ENCODE measurements around the gene PHF2.

The PHF2 gene

GRCh38 chr9:93712896-93713295, 136.5 kb downstream of the PHF2 start:
- no peaks in the 10 kb centered on the region for H3K27me3 ChIP-seq (replicated peaks; ENCODE audit: control insufficient read depth, insufficient read depth, low read length)
- no peaks in the 10 kb centered on the region for H3K36me3 ChIP-seq (ENCODE audit: control insufficient read depth, insufficient read depth, low read length)
- no peak overlapping the region for H3K4me3 ChIP-seq (replicated peaks; ENCODE audit: low read depth, low read length)
- TF ChIP-seq, protein P1, sequence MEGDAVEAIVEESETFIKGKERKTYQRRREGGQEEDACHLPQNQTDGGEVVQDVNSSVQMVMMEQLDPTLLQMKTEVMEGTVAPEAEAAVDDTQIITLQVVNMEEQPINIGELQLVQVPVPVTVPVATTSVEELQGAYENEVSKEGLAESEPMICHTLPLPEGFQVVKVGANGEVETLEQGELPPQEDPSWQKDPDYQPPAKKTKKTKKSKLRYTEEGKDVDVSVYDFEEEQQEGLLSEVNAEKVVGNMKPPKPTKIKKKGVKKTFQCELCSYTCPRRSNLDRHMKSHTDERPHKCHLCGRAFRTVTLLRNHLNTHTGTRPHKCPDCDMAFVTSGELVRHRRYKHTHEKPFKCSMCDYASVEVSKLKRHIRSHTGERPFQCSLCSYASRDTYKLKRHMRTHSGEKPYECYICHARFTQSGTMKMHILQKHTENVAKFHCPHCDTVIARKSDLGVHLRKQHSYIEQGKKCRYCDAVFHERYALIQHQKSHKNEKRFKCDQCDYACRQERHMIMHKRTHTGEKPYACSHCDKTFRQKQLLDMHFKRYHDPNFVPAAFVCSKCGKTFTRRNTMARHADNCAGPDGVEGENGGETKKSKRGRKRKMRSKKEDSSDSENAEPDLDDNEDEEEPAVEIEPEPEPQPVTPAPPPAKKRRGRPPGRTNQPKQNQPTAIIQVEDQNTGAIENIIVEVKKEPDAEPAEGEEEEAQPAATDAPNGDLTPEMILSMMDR (IDR thresholded peaks at IDR 0.05; ENCODE audit: insufficient read depth, low read length, poor library complexity, severe bottlenecking): no peak
- DNase-seq (ENCODE audit: extremely low read depth, insufficient read length): no peak

GRCh38 chr9:93713716-93714115, 137.3 kb downstream of the PHF2 start:
- H3K27me3 ChIP-seq (replicated peaks; ENCODE audit: control insufficient read depth, insufficient read depth, low read length): no peaks in the 10 kb centered on the region
- no peak overlapping the region for H3K4me3 ChIP-seq (replicated peaks; ENCODE audit: low read depth, low read length)
- DNase-seq (ENCODE audit: extremely low read depth, insufficient read length): no peak
- no peaks in the 10 kb centered on the region for H3K36me3 ChIP-seq (ENCODE audit: control insufficient read depth, insufficient read depth, low read length)
- TF ChIP-seq, protein P1 (IDR thresholded peaks at IDR 0.05; ENCODE audit: insufficient read depth, low read length, poor library complexity, severe bottlenecking): no peak

GRCh38 chr9:93721417-93721965, 145.1 kb downstream of the PHF2 start:
- no peaks in the 10 kb centered on the region; the same call in 1 of the 2 replicates for H3K27me3 ChIP-seq (replicated peaks; ENCODE audit: control insufficient read depth, insufficient read depth, low read length)
- no peak overlapping the region for H3K4me3 ChIP-seq (replicated peaks; ENCODE audit: low read depth, low read length)
- no peak for DNase-seq (ENCODE audit: extremely low read depth, insufficient read length)
- TF ChIP-seq, protein P1 (IDR thresholded peaks at IDR 0.05; ENCODE audit: insufficient read depth, low read length, poor library complexity, severe bottlenecking): no peak
- no peaks in the 10 kb centered on the region for H3K36me3 ChIP-seq (ENCODE audit: control insufficient read depth, insufficient read depth, low read length)

DNA sequence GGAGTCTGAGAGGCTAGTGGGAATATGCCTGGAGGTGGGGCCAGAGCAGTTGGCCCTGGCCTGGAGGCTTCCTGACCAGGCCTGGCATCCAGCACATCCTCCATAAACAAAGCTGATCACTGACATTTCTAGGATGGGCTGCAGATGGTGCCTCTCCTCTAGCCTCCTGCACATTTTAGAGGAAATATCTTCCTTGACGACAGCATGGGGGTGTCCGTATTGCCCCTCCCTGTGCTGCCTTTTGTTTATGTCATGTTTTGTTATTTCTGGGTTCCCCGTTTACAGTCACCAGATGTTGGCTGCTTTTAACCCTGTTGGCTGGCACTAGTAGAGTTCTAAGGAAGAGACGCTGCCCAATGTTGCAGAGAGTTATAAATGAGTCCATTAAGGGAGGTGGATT, 148.5 kb downstream of the PHF2 start:
- TF ChIP-seq, protein P1 (IDR thresholded peaks at IDR 0.05; ENCODE audit: insufficient read depth, low read length, poor library complexity, severe bottlenecking): no peak

DNA sequence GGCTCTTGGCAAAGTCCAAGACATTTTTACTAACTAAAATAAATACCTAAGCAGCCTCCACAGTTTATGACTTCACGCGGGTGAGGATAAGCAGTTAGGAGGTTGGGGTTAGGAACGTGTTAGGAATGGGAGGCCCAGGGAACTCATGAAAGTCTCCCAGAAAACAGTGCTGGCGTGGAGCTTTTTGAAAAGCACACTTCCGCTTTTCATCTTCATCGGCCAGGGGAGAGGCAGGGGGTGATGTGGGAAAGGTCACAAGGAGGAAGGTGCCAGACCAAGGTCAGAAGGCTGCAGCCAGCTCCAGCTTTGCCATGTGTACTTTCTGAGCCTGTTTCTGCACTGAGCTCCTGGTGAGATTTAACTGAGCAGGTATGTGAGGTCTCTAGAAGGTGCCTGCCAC, 149.0 kb downstream of the PHF2 start:
- DNase-seq (ENCODE audit: extremely low read depth, insufficient read length): no peak
- H3K36me3 ChIP-seq (ENCODE audit: control insufficient read depth, insufficient read depth, low read length): no peaks in the 10 kb centered on the region
- TF ChIP-seq, protein P1 (IDR thresholded peaks at IDR 0.05; ENCODE audit: insufficient read depth, low read length, poor library complexity, severe bottlenecking): no peak
- no peak overlapping the region for H3K4me3 ChIP-seq (replicated peaks; ENCODE audit: low read depth, low read length)
- H3K27me3 ChIP-seq (replicated peaks; ENCODE audit: control insufficient read depth, insufficient read depth, low read length): no peaks in the 10 kb centered on the region; the same call in 1 of the 2 replicates

More for the DNA sequence above, 148.5 kb downstream of the PHF2 start:
- H3K27me3 ChIP-seq (replicated peaks; ENCODE audit: control insufficient read depth, insufficient read depth, low read length): no peaks in the 10 kb centered on the region; the same call in 1 of the 2 replicates
- no peak overlapping the region for H3K4me3 ChIP-seq (replicated peaks; ENCODE audit: low read depth, low read length)
- H3K36me3 ChIP-seq (ENCODE audit: control insufficient read depth, insufficient read depth, low read length): no peaks in the 10 kb centered on the region
- DNase-seq (ENCODE audit: extremely low read depth, insufficient read length): no peak

- Histone ChIP-seq H3K36me3 (ENCODE audit: control insufficient read depth, insufficient read depth, low read length) (no peaks in the 10 kb centered on the region), H3K4me3 (replicated peaks; ENCODE audit: low read depth, low read length) (no peak overlapping the region), H3K27me3 (replicated peaks; ENCODE audit: control insufficient read depth, insufficient read depth, low read length) (no peaks in the 10 kb centered on the region)
- DNase-seq (ENCODE audit: extremely low read depth, insufficient read length): no peak
- TF ChIP-seq, protein P1 (IDR thresholded peaks at IDR 0.05; ENCODE audit: insufficient read depth, low read length, poor library complexity, severe bottlenecking): no peak
Observed at GRCh38 chr9:93726147-93726546, 149.8 kb downstream of the PHF2 start.
